ENCODE measurements around the gene OR2V2.

OR2V2 gene

GRCh38 chr5:181189363-181189961 is 42.1 kb downstream of the OR2V2 start:
- Histone ChIP-seq H3K27me3 (ENCODE audit: insufficient read depth, low read length) (no peaks in the 10 kb centered on the region), H2AFZ (ENCODE audit: low read depth, low read length) (peak overlapping the region; percentile 65), H3K4me3 (ENCODE audit: low read length) (peak overlapping the region; percentile 71), H3K36me3 (ENCODE audit: insufficient read depth, low read length) (no peaks in the 10 kb centered on the region), H3K4me1 (ENCODE audit: insufficient read depth, low read length) (peaks cover 22% of the 10 kb centered on the region), H3K9me3 (ENCODE audit: low read length) (no peaks in the 10 kb centered on the region)

- Histone ChIP-seq H3K4me3 (ENCODE audit: low read length) (peak overlapping the region; percentile 71), H3K27me3 (ENCODE audit: insufficient read depth, low read length) (no peaks in the 10 kb centered on the region), H3K36me3 (ENCODE audit: insufficient read depth, low read length) (no peaks in the 10 kb centered on the region), H3K9me3 (ENCODE audit: low read length) (no peaks in the 10 kb centered on the region), H3K4me1 (ENCODE audit: insufficient read depth, low read length) (peaks cover 22% of the 10 kb centered on the region), H2AFZ (ENCODE audit: low read depth, low read length) (peak overlapping the region; percentile 65)
These were observed 42.8 kb downstream of the OR2V2 start for GRCh38 chr5:181189962-181190710.

DNA sequence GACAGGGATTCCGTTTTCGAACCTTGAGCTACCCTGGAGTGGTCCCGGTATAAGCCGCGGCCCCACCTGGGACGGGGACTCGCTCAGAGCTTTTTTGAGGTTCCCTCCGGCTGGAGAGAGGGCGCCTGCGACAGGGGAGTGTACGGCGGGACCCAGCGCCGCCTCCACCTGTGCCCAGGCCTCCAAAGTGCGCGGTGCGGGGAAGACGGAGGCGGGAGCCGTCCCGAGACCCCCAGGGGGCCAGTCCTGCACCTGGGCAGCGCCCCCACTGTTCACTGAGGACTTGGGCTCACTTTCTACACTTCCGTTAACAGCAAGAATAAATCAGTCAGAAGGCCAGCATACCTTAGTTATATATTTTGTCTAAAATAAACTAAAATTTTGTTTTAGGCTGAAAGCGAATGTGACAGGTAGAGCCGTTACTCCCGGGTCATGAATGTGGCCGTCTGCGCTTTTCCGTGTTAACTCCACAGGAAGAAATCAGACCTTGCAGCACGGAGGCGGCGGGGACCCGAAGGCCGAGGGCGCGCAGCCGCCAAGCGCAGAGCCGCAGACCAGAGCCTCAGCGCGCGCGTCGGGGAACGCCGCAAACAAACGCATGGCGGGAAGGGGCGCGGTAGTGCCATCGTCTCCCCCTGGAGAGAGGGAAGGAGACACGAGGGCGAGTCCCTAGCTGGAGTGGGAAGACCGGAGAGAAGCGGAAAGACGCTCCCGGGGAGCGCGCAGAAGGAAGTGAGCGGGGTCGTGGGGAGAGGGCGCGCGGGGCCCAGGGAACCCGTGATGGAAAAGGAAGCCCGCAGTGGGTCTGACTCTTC is 43.5 kb downstream of the OR2V2 start:
- Histone ChIP-seq H3K27me3 (ENCODE audit: insufficient read depth, low read length) (no peaks in the 10 kb centered on the region), H3K4me3 (ENCODE audit: low read length) (peak overlapping the region; percentile 71), H3K36me3 (ENCODE audit: insufficient read depth, low read length) (no peaks in the 10 kb centered on the region), H3K4me1 (ENCODE audit: insufficient read depth, low read length) (peaks cover 22% of the 10 kb centered on the region), H2AFZ (ENCODE audit: low read depth, low read length) (peak overlapping the region; percentile 39), H3K9me3 (ENCODE audit: low read length) (no peaks in the 10 kb centered on the region)

DNA sequence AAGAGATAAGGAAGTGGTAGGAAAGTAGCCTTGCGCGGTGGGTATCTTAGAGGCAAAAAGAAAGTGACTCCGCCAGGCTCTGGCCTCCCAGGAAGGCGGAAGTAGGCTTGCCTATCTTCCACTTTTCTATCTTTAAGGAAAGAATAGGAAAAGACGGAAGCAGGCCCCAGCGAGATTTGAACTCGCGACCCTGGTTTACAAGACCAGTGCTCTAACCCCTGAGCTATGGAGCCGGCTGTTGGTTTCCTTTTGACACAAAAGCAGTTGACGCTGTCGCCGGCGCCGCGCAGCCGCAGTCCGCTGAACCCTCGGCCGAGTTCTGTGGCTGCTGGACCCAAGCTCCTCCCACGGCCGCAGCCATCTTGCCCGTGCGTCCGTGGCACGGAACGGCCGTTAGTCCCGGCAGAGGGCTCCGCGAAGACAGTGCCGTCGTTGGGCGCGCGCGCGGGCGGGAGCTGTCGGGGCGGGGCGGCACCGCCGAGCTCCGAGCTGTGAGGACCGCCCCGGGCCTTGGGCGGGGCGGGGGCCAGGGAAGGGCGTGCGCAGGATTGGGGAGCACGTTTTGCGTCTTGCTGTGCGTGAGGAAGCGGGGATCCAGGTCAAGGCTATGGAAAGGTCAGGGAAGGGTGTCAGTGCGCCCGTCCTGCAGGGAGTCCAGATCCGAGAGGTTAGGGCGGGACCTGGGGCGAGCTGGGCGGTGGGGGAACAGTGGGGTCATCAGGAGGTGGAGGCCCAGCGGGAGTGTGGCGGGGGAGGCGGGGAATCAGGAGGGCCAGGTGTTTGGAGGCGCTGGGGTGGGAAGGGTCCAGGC is 44.3 kb downstream of the OR2V2 start:
- peak overlapping the region; percentile 52 for H2AFZ ChIP-seq (ENCODE audit: low read depth, low read length)

DNA sequence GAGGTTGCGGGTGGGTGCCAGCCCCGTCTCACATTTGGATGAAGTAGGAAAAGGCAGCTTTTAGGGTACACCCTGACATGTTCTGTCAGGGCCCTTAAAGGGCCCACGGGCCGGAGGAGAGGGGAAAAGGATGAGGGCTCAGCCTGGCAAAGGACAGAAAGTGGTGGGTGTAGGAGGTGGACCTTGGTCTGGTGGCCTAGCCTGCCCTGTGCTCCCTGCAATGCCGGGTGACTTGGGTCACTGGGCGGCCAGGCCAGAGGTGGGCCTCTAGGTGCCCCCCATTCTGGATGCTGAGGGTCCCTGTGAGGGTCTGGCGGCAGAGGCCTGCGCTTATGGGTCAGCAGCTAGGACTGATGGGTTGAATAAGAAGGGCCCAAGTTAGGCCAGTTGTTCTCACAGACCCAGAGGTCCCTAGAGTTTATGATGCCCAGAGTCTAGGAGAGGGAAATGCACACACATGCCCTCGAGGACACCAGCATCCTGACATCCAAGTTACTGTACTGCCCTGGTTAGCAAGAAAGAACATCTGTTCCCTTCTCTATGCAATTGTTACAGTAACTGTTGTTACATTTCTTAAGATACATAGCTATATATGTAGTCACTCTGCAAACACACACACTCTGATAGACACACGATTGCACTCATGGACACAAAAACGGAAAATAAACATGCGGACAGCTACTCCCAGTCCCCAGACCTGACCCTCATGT is 45.1 kb downstream of the OR2V2 start:
- no peaks in the 10 kb centered on the region for H3K36me3 ChIP-seq (ENCODE audit: insufficient read depth, low read length)
- H3K27me3 ChIP-seq (ENCODE audit: insufficient read depth, low read length), result no peaks in the 10 kb centered on the region
- peak overlapping the region; percentile 71 for H3K4me3 ChIP-seq (ENCODE audit: low read length)
- H2AFZ ChIP-seq (ENCODE audit: low read depth, low read length), result peak overlapping the region; percentile 52
- H3K4me1 ChIP-seq (ENCODE audit: insufficient read depth, low read length), result peaks cover 22% of the 10 kb centered on the region
- H3K9me3 ChIP-seq (ENCODE audit: low read length), result no peaks in the 10 kb centered on the region

More for the DNA sequence above, 44.3 kb downstream of the OR2V2 start:
- Histone ChIP-seq H3K9me3 (ENCODE audit: low read length) (no peaks in the 10 kb centered on the region), H3K36me3 (ENCODE audit: insufficient read depth, low read length) (no peaks in the 10 kb centered on the region), H3K27me3 (ENCODE audit: insufficient read depth, low read length) (no peaks in the 10 kb centered on the region), H3K4me1 (ENCODE audit: insufficient read depth, low read length) (peaks cover 22% of the 10 kb centered on the region), H3K4me3 (ENCODE audit: low read length) (peak overlapping the region; percentile 71)

DNA sequence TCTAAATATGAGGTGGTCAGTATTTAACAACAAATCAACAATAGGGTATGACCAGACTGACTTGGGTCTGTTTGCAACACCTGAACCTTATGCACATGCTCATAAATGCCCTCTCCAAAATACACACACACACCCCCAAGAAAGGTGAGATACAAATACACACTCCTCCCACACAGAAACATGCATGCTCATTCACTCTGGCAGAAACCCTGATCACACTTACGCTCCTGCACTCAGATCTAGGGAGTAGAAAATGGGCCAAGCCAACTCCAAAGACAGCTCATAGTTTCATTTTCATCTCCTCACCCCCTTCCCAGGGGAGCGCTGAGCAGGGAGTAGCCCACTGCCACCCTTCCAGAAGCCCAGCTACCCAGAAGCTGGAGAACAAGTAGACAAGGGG is 46.3 kb downstream of the OR2V2 start:
- H3K4me3 ChIP-seq (ENCODE audit: low read length), result no peak overlapping the region
- no peak overlapping the region for H2AFZ ChIP-seq (ENCODE audit: low read depth, low read length)
- no peaks in the 10 kb centered on the region for H3K36me3 ChIP-seq (ENCODE audit: insufficient read depth, low read length)
- H3K4me1 ChIP-seq (ENCODE audit: insufficient read depth, low read length), result peaks cover 22% of the 10 kb centered on the region
- no peaks in the 10 kb centered on the region for H3K9me3 ChIP-seq (ENCODE audit: low read length)
- H3K27me3 ChIP-seq (ENCODE audit: insufficient read depth, low read length), result peaks cover 7% of the 10 kb centered on the region

- H3K9me3 ChIP-seq (ENCODE audit: low read length), result no peaks in the 10 kb centered on the region
- H3K27me3 ChIP-seq (ENCODE audit: insufficient read depth, low read length), result peaks cover 17% of the 10 kb centered on the region
- no peak overlapping the region for H2AFZ ChIP-seq (ENCODE audit: low read depth, low read length)
- H3K36me3 ChIP-seq (ENCODE audit: insufficient read depth, low read length), result no peaks in the 10 kb centered on the region
- no peak overlapping the region for H3K4me3 ChIP-seq (ENCODE audit: low read length)
- peaks cover 16% of the 10 kb centered on the region for H3K4me1 ChIP-seq (ENCODE audit: insufficient read depth, low read length)
These were observed 47.3 kb downstream of the OR2V2 start for GRCh38 chr5:181194489-181195248.

- Histone ChIP-seq H3K9me3 (ENCODE audit: low read length) (no peaks in the 10 kb centered on the region), H3K27me3 (ENCODE audit: insufficient read depth, low read length) (peaks cover 22% of the 10 kb centered on the region)
These were observed 47.9 kb downstream of the OR2V2 start for GRCh38 chr5:181195249-181195761.

GRCh38 chr5:181197326-181197951 is 50.1 kb downstream of the OR2V2 start:
- Histone ChIP-seq H3K36me3 (ENCODE audit: insufficient read depth, low read length) (no peaks in the 10 kb centered on the region), H2AFZ (ENCODE audit: low read depth, low read length) (no peak overlapping the region), H3K9me3 (ENCODE audit: low read length) (no peaks in the 10 kb centered on the region), H3K4me3 (ENCODE audit: low read length) (no peak overlapping the region), H3K27me3 (ENCODE audit: insufficient read depth, low read length) (peaks cover 37% of the 10 kb centered on the region), H3K4me1 (ENCODE audit: insufficient read depth, low read length) (no peaks in the 10 kb centered on the region)

More at GRCh38 chr5:181195249-181195761, 47.9 kb downstream of the OR2V2 start:
- Histone ChIP-seq H3K4me1 (ENCODE audit: insufficient read depth, low read length) (peaks cover 10% of the 10 kb centered on the region), H3K4me3 (ENCODE audit: low read length) (no peak overlapping the region), H2AFZ (ENCODE audit: low read depth, low read length) (no peak overlapping the region), H3K36me3 (ENCODE audit: insufficient read depth, low read length) (no peaks in the 10 kb centered on the region)

GRCh38 chr5:181198106-181198685 is 50.8 kb downstream of the OR2V2 start:
- Histone ChIP-seq H2AFZ (ENCODE audit: low read depth, low read length) (no peak overlapping the region), H3K27me3 (ENCODE audit: insufficient read depth, low read length) (peaks cover 43% of the 10 kb centered on the region), H3K4me1 (ENCODE audit: insufficient read depth, low read length) (no peaks in the 10 kb centered on the region)

DNA sequence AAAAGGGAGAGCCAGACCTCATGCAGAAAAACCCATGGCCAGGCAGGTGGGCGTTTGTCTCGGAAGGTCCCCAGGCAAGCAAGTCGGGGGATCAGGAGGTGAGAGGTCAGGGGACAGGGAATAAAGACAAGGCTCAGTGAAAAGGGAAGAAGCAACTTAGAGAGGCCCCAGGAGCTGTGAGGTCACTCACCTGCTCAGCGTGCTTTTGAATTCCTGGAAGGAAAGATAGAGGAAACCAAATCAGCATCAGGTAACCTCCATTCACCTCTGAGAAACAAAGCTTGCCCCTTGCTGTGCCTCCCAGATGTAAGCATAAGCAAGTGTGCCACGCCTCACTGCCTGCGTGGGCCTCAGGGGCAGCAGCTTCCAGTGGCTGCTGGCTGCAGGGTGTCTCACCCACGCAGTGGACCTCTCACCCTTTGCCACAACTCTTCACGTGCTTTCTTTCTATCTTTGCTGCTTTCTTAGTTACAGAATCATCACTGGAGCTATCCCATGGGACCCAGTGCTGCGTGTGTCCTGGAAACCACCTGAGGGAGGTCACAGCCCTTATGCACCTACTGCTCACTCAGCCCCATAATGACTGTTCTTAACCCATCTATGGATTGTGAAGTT is 51.6 kb downstream of the OR2V2 start:
- H3K4me1 ChIP-seq (ENCODE audit: insufficient read depth, low read length), result no peaks in the 10 kb centered on the region
- peaks cover 52% of the 10 kb centered on the region for H3K27me3 ChIP-seq (ENCODE audit: insufficient read depth, low read length)
- no peak overlapping the region for H3K4me3 ChIP-seq (ENCODE audit: low read length)
- H3K9me3 ChIP-seq (ENCODE audit: low read length), result no peaks in the 10 kb centered on the region
- H3K36me3 ChIP-seq (ENCODE audit: insufficient read depth, low read length), result no peaks in the 10 kb centered on the region
- H2AFZ ChIP-seq (ENCODE audit: low read depth, low read length), result no peak overlapping the region

More at GRCh38 chr5:181198106-181198685, 50.8 kb downstream of the OR2V2 start:
- no peaks in the 10 kb centered on the region for H3K36me3 ChIP-seq (ENCODE audit: insufficient read depth, low read length)
- H3K9me3 ChIP-seq (ENCODE audit: low read length), result no peaks in the 10 kb centered on the region
- H3K4me3 ChIP-seq (ENCODE audit: low read length), result no peak overlapping the region
